Keratinocyte (primary cell): ENCODE measurements around the gene PCP2.

Source experiments
- EZH2 ChIP-seq: IDR thresholded peaks from one replicate; pipeline ENCODE4 v1.6.1; 2012; ENCODE audit warnings: inconsistent platforms, mild to moderate bottlenecking, low read length, moderate library complexity
- TF ChIP-seq, protein P1 (sequence below), 3 experiments: IDR thresholded peaks in 1 of 3; conservative IDR thresholded peaks in 1 of 3; optimal IDR thresholded peaks in 1 of 3; 2 replicates in 2 of 3; 3 replicates in 1 of 3; pipeline versions ENCODE3 to v1.5.1; 2011; ENCODE audit warnings: low read length in 3 of 3, mild to moderate bottlenecking in 3 of 3, moderate library complexity in 2 of 3, control low read depth in 1 of 3, inconsistent platforms in 1 of 3; ENCODE audit not compliant: insufficient read depth in 2 of 3; ENCODE audit errors: extremely low read depth in 1 of 3

DNA sequence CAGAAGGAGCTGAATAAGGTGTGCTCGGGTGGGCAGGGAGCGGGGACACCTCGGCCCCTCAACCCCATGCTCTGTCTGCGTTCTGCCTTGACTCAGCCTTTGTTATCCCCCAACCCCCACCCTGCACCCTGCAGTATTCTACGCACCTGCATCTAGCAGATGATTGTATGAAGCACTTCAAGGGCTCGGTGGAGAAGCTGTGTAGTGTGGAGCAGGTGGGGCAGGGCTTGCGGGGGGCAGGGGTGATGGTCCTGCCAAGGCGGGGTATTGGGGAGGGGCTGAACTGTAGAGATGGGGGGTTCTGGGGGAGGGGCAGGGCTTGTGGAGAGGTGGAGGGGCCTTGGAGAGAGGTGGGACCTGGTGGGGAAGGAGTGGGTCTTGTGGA, 9.5 kb upstream of the PCP2 start:
- TF ChIP-seq, protein P1, sequence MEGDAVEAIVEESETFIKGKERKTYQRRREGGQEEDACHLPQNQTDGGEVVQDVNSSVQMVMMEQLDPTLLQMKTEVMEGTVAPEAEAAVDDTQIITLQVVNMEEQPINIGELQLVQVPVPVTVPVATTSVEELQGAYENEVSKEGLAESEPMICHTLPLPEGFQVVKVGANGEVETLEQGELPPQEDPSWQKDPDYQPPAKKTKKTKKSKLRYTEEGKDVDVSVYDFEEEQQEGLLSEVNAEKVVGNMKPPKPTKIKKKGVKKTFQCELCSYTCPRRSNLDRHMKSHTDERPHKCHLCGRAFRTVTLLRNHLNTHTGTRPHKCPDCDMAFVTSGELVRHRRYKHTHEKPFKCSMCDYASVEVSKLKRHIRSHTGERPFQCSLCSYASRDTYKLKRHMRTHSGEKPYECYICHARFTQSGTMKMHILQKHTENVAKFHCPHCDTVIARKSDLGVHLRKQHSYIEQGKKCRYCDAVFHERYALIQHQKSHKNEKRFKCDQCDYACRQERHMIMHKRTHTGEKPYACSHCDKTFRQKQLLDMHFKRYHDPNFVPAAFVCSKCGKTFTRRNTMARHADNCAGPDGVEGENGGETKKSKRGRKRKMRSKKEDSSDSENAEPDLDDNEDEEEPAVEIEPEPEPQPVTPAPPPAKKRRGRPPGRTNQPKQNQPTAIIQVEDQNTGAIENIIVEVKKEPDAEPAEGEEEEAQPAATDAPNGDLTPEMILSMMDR (optimal IDR thresholded peaks at IDR 0.05 in 1 of 3, IDR thresholded peaks at IDR 0.05 in 1 of 3, conservative IDR thresholded peaks at IDR 0.05 in 1 of 3; ENCODE audit: extremely low read depth in 1 of 3, insufficient read depth in 2 of 3, low read length in 3 of 3): no peak
- TF ChIP-seq EZH2: no peak
